ENCODE measurements around the gene PPIC.
A peak's percentile ranks its signal among the peaks of the same experiment; 100 is the strongest.

PPIC gene

GRCh38 chr5:123044926-123045617, 8.5 kb upstream of the PPIC start:
- no peak overlapping the region for H3K4me3 ChIP-seq (ENCODE audit: control insufficient read depth, low read depth, low read length)
- TF ChIP-seq CTCF (conservative IDR thresholded peaks at IDR 0.05; ENCODE audit: control insufficient read depth, insufficient read depth, low read depth, low read length) = no peak
- no peak for DNase-seq (ENCODE audit: low read depth)

- H3K4me3 ChIP-seq (ENCODE audit: control insufficient read depth, low read depth, low read length) = no peak overlapping the region
- no peak for DNase-seq (ENCODE audit: low read depth)
- TF ChIP-seq CTCF (conservative IDR thresholded peaks at IDR 0.05; ENCODE audit: control insufficient read depth, insufficient read depth, low read depth, low read length) = no peak
These were observed 3.1 kb upstream of the PPIC start for GRCh38 chr5:123039673-123040072.

- no peak for DNase-seq (ENCODE audit: low read depth)
- H3K4me3 ChIP-seq (ENCODE audit: control insufficient read depth, low read depth, low read length) = peak overlapping the region; percentile 75
- no peak for TF ChIP-seq CTCF (conservative IDR thresholded peaks at IDR 0.05; ENCODE audit: control insufficient read depth, insufficient read depth, low read depth, low read length)
These were observed 536 bp upstream of the PPIC start for GRCh38 chr5:123037104-123037418.

- peak overlapping the region; percentile 75 for H3K4me3 ChIP-seq (ENCODE audit: control insufficient read depth, low read depth, low read length)
- peak; percentile 28 for DNase-seq (ENCODE audit: low read depth)
- no peak for TF ChIP-seq CTCF (conservative IDR thresholded peaks at IDR 0.05; ENCODE audit: control insufficient read depth, insufficient read depth, low read depth, low read length)
These were observed 571 bp downstream of the PPIC start for GRCh38 chr5:123035918-123036390.

GRCh38 chr5:123035360-123035917, 1.1 kb downstream of the PPIC start:
- peak overlapping the region; percentile 75 for H3K4me3 ChIP-seq (ENCODE audit: control insufficient read depth, low read depth, low read length)
- no peak for TF ChIP-seq CTCF (conservative IDR thresholded peaks at IDR 0.05; ENCODE audit: control insufficient read depth, insufficient read depth, low read depth, low read length)

GRCh38 chr5:123033157-123033671, 3.3 kb downstream of the PPIC start:
- no peak for DNase-seq (ENCODE audit: low read depth)
- H3K4me3 ChIP-seq (ENCODE audit: control insufficient read depth, low read depth, low read length) = no peak overlapping the region
- TF ChIP-seq CTCF (conservative IDR thresholded peaks at IDR 0.05; ENCODE audit: control insufficient read depth, insufficient read depth, low read depth, low read length) = no peak

More at GRCh38 chr5:123035360-123035917, 1.1 kb downstream of the PPIC start:
- DNase-seq (ENCODE audit: low read depth) = peak; percentile 53
